ENCODE data around the gene TENT5D. TPM values are rescaled to one million over a fixed set of nuclear protein-coding genes. Genes with fewer than 3 reads are reported as not detected.
"Not testable (repeated sequence)": the region's sequence is repeated elsewhere in the genome, so short reads cannot be mapped to it uniquely, and the experiment has no call there.

The TENT5D gene
- under 1 TPM in 2 of 3 donors, not detected in 1; 0.10 to 0.11 TPM for polyA plus RNA-seq (ENCODE audit: insufficient read length in 3 of 3)

DNA sequence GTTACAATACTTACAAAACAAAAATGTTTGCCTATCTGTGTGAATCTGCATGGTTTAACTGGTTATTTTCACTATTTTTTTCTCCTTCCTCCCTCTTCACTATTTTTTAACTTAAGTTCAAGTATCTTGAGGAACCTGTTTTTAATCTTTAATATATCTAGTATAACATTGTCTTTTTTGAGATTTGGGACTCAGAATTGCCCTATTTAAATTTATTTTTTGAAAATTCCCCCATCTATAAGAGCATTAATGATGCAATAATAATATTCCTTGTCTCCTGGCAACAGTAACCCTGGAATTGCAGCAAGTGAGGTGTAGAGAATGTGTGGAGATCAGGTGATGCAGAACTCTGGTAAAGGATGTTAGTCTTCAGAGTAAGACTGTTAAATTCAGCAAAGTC, at the start of gene TENT5D:
Gene TENT5D (plus strand): TSS at position 301 of the 400 bp plus-strand sequence. CDS start 22,093 bp downstream, outside the sequence.
- no peak for DNase-seq (ENCODE audit: low read depth in 3 of 3, low spot score in 2 of 3)

DNA sequence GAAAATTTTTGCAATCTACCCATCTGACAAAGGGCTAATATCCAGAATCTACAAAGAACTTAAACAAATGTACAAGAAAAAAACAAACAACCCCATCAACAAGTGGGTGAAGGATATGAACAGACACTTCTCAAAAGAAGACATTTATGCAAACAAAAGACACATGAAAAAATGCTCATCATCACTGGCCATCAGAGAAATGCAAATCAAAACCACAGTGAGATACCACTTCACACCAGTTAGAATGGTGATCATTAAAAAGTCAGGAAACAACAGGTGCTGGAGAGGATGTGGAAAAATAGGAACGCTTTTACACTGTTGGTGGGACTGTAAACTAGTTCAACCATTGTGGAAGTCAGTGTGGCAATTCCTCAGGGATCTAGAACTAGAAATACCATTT, 34.6 kb upstream of the TENT5D start:
- DNase-seq (ENCODE audit: low read depth in 3 of 3, low spot score in 2 of 3), result not testable (repeated sequence)

DNA sequence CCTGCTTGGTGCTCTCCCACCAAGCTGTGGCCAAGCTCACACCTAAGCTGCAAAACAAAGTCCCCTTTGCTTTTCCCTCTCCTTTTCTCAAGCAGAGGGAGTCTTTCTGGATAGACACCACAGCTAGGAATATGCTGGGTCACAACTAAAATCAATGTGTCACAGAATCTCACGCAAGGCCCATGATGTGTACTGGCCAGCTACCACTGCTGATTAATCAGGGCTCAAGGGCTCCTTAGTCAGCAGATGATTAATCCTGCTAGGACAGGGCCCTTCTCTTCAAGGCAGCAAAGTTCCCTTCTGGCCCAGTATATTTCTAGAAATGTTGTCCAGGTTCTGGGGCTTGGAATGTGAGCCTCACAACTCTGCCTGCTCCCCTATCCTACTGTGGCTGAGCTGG, 32.0 kb upstream of the TENT5D start:
- no peak for DNase-seq (ENCODE audit: low read depth in 3 of 3, low spot score in 2 of 3)

DNA sequence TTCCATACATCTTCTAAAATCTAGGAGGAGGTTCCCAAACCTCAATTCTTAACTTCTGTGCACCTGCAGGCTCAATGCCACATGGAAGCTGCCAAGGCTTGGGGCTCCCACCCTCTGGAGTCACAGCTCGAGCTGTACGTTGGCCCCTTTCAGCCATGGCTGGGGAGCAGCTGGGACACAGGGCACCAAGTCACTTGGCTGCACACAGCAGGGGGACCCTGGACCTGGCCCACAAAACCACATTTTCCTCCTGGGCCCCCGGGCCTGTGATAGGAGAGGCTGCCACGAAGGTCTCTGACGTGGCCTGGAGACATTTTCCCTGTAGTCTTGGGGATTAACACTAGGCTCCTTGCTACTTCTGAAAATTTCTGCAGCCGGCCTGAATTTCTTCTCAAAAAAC, 8.2 kb upstream of the TENT5D start:
- no peak for DNase-seq (ENCODE audit: low read depth in 3 of 3, low spot score in 2 of 3)

DNA sequence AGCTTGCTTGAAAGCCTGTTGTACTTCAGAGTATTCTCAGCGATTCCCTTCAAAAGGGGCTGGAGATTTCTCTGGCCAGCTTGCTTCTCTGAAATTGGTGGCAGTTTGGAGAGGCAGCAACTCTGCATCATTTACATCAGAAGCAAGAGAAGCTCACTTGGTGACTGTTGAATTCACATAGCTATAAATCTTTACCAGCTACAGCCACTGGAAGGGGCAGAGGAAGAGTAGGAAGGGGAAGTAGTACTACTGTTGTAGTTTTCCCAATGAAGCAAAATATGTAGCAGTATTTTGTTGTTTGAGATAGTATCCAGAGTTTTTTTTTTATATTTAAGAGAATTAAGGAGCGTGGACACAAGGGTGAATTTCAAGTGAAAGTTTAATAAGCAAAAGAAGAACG, 2.8 kb downstream of the TENT5D start:
- no peak for DNase-seq (ENCODE audit: low read depth in 3 of 3, low spot score in 2 of 3)

DNA sequence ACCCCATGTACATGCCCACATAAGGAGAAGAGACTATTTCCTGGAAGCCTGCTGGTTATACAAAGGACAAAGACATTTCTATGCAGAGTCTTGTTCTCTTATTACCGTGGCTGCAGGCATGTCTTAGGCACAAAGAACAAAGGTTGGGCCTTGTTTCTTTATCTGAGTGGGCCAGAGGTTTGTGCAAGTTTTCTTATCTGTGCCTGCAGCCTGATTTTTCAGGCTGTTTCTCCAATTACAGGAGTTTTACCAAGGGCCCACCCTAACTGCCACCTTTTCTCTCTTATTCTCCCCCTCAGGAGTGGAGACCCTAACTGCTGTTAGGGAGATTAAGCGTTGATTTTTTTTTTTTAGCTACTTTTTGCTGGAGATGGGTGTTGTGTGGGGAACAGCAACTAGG, 3.5 kb downstream of the TENT5D start:
- no peak for DNase-seq (ENCODE audit: low read depth in 3 of 3, low spot score in 2 of 3)

DNA sequence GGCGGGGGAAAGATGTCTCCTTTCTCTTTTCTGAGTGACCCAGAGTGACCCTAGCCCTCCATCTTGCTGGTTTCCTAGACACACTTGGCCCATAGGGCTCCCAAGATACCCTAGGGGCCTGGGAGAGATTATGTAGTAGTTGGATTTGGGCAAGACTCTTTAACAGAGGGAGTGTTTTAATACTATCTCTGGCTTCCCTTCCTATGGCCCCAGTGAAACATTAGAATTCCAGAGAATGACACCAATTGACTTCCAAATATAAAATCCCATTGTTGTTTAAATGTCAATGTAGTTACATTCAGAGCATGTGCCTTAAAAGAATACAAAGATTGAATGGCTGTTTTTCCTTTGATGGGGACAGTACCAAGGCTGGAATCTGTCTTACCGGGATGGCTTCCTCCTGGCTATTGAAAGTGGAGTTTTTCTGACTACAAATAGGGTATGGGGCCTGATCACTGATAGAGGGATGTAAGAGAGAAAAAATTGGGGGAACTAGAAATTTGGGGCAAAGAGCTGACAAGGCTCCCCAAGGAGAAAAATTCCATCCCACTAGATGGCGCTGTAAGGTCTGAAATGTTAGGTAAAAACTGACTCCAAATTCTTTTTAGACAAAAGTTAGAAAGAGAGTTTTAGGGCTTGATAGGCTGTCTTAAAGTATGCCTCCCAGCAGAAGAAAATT, 10.7 kb downstream of the TENT5D start:
- DNase-seq (ENCODE audit: low read depth in 3 of 3, low spot score in 2 of 3), result no peak

DNA sequence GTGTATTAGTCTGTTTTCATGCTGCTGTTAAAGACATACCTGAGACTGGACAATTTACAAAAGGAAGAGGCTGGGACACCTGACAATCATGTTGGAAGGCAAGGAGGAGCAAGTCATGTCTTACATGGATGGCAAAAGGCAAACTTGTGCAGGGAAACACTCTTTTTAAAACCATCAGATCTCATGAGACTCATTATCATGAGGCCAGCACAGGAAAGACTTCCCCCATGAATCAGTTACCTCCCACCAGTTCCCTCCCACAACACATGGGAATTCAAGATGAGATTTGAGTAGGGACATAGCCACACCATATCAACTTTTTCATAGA, 11.2 kb downstream of the TENT5D start:
- DNase-seq (ENCODE audit: low read depth in 3 of 3, low spot score in 2 of 3), result no peak

DNA sequence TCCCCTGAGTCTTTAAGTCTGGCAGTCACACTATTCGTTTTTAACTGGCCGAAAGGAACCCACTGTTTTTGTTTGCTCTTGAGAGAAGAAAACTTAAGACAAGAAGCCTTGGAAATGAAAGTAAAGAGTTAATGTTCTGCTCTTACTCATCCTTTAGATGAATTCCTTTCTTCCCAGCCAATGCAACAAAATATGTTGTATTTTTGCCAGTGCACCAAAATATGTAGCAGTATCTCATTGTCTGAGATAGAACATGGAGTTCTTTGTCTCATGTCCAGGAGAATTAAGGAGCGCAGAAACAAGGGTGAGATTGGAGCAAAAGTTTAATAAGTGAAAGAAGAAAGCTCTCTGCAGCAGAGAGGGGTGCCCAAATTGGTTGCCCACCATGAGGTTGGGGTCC, 12.2 kb downstream of the TENT5D start:
- no peak for DNase-seq (ENCODE audit: low read depth in 3 of 3, low spot score in 2 of 3)

DNA sequence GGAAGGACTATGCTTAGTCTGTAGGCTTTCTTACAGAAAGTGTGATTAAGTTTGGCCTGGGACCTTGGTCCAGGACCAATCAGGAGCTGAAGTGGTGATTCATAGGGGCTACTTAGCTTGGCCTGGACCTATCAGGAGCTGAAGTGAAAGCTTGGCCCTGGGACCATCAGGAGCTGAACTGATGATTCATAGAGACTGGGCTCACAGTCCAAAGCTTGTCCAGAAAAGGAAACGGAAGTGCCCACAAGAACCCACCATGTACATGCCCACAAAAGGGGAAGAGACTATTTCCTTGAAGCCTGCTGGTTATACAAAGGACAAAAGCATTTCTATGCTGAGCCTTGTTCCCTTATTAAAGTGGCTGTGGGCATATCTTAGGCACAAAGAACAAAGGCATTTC, 12.6 kb downstream of the TENT5D start:
- no peak for DNase-seq (ENCODE audit: low read depth in 3 of 3, low spot score in 2 of 3)

DNA sequence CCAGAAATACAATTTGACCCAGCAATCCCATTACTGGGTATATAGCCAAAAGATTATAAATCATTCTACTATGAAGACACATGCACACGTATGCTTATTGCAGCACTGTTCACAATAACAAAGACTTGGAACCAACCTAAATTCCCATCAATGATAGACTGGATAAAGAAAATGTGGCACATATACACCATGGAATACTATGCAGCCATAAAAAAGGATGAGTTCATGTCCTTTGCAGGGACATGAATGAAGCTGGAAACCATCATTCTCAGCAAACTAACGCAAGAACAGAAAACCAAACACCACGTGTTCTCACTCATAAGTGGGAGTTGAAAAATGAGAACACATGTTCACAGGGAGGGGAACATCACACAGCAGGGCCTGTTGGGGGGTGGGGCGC, 47.9 kb downstream of the TENT5D start:
- not testable (repeated sequence) for DNase-seq (ENCODE audit: low read depth in 3 of 3, low spot score in 2 of 3)

DNA sequence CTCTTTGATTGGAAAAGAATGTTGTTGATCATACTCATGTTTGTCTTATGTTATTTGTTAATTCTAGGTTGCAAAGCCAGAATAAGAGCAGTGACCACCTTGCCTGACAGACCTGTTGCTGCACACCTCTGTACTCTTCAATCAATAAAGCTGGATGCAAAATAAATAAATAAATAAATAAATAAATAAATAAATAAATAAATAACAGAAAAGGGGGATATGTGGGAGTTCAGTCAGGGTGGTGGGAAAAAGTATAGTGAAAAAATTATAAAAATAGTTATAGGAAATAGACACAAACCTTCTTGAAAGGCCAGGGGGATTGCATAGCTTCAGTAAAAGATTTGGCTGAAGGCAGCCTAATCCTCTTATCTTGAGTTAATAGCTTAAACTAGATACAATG, 51.3 kb downstream of the TENT5D start:
- DNase-seq (ENCODE audit: low read depth in 3 of 3, low spot score in 2 of 3), result no peak

DNA sequence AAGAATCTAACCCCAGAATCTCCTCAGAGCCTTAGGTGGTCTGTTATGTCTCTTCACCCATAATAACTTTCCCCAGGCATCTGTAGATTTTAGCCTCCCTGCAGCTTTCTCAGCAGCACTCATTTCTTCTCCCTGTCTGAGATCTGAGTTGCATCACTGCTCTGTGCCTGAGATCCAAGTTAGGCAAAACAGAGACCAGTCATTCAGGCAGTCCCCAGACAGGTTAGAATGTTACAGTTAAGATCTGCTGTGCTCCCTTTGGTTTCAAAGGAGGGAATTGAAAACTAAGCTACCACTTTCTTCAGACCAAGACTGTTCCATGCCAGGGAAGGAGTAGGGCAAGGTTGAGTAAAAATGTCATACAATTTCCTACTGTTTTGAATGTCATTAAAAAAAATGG, 65.3 kb downstream of the TENT5D start:
- DNase-seq (ENCODE audit: low read depth in 3 of 3, low spot score in 2 of 3), result no peak

DNA sequence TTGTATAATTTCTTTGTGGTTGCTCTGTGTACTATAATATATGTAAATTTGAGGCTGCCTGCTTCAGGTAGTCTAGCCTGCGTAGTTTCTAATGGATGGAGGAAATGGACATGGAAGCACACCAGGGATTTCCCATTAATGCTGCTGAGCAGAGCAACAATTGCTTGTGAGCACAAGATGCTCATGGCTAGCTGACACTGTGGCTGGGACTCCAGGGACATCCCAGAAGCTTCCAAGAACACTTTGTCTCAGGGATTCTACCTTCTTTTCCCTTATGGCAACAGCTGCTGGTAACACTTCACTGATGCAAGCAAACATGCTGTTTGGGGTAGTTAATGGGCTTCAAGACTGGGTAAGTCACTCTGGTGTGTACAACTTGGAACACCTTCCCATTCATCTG, 66.1 kb downstream of the TENT5D start:
- DNase-seq (ENCODE audit: low read depth in 3 of 3, low spot score in 2 of 3), result no peak

DNA sequence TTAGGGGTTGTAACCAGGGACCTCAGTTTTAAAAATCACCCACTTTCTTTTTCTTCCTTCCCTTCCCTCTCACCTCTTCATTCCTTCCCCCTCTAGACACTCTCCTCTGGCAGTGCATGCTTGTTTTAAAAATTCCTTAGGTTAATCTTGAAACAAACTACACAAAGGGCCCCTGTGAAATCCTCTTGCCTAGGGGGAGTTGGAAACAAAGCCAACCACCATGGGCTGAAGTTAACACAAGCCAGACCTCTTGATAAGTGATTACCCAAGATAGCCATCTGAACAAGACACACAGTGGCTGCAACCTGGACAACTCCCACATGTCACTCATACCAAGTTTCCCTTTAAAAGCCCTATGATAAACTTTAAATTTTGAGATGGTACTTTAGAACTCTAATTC, 68.9 kb downstream of the TENT5D start:
- DNase-seq (ENCODE audit: low read depth in 3 of 3, low spot score in 2 of 3), result no peak
